ENCODE data around the gene AJAP1.

Gene AJAP1

GRCh38 chr1:4703646-4704045, 49.2 kb downstream of the AJAP1 start:
- no peak for DNase-seq

GRCh38 chr1:4708840-4709507, 54.6 kb downstream of the AJAP1 start:
- no peak for DNase-seq

GRCh38 chr1:4709641-4710040, 55.2 kb downstream of the AJAP1 start:
- no peak for DNase-seq

DNA sequence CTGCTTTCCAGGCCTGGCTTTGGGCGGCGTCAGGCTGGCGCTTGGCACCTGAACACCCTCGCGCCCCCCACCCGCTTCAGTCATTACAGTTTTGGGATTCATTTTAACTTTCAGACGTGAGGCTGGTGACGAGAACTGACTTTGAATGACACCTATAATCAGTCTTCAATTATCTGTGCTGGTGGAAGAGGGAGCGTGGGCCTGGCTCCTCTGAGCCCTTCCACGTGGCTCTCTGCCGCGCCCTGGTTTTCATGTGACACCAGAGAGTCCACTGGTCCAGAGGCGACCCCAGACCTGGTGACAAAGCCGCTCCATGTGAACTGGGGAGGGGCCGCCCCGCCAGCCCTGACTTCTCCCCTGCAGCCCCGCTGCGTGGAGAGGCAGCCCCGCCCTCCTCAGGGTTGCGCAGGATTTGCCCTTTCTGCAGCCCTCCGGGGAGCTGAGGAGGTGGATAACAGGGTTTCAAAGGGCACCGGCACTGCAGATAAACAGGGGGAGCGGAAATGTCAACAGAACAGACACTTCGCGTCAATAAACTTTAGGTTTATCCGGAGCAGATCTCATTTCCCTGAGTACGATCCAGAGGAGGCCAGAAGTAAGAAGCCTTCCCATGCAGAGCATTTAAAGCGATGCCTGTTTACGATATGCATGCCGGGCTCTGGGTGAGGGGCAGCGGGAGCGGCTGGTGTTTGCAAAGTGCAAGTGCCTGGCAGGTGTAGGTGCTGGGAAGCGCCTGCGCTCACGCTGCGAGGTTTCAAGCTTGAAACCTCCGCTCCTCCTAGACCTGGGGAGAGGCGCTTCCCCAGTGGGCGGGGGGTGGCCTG, 56.4 kb downstream of the AJAP1 start:
- no peak for DNase-seq

GRCh38 chr1:4711416-4712275, 57.2 kb downstream of the AJAP1 start:
- no peak for DNase-seq

DNA sequence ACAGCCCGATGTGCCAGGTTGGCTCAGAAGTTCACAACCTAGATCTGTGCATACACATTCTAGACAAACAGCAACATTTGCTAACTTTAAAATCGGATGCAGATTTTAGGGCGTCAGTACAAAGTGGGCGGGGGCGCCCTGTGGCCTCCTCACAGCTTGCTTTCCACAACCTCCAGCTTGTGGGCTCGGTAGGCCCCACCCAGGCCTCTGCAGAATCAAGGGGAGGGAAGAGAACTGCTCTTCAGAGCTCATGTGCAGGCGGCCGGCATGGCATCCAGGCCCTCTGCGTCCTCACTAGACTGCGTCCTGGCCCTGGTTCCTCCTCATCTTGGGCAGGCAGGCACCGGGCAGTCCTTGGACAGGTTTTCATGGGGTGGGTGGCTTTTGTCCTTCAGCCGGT, 59.3 kb downstream of the AJAP1 start:
- DNase-seq = no peak

- no peak for DNase-seq
These were observed 62.0 kb downstream of the AJAP1 start for GRCh38 chr1:4716406-4716805.

DNA sequence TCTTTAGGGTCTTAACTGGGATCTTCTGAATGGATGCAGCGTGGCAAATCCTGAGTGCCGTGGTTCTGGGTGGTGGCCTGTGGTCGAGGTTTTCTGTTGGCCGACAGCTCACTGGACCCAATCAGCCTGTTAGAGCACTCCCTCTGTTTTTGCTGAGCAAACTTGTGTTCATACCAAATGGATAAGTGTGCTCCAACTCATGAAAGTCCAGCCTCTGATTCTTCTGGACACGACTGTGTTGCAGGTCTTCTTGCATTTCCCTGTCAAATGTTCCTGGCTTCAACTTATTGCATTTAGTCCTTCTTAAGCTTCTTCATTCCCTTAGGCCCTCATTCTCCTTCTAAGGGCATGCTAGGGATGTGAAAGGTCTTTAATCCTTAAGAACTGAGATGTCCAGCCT, 63.7 kb downstream of the AJAP1 start:
- DNase-seq = no peak

DNA sequence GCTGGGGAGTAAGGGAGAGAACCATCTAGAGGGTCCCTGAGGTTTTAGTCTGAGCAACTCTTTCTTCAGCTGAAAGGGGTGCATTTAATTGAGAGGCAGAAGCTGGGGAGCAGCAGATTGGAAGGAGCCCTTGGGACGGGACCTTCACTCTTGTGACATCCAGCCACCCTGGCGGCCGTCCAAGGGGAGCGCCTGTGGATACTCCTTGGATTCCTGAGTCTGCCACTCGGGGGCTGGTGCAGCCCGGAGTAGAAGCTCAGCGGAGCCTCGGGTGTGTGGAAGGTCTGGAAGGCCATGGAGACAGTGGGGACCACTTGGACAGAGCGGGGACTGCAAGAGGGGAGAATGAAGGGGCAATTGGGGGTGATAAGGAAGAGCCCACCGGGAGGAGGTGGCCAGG, 68.7 kb downstream of the AJAP1 start:
- no peak for DNase-seq

GRCh38 chr1:4724001-4724400, 69.6 kb downstream of the AJAP1 start:
- DNase-seq = no peak

DNA sequence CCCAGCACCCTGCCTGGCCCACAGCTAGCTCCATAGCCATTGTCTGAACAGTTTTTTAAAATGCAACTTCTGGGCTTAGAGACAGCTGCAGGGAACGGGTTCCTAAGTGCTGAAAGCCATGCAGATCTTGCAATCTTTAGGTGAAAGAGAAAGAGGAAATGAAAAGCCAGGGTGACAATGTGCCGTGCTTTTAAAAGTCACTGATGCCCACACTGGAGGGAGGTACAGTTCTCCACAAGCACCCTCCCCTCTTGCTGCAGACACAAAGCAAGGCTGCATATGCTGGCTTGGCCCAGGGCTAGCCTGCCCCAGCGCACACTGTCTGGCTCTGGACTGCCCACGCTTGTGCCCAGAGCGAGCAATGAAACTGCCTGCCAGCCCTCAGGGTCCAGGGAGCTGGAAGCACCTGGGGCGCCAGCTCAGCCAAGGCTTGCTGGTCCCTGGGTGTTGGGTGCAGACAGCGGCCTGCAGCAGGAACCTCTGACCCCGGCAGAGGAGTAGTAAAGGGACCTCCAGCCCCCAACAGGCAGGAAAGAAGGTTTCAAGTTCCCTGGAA, 70.4 kb downstream of the AJAP1 start:
- DNase-seq = no peak

- no peak for DNase-seq
These were observed 71.0 kb downstream of the AJAP1 start for GRCh38 chr1:4725416-4725815.

GRCh38 chr1:4726620-4727341, 72.4 kb downstream of the AJAP1 start:
- no peak for DNase-seq

DNA sequence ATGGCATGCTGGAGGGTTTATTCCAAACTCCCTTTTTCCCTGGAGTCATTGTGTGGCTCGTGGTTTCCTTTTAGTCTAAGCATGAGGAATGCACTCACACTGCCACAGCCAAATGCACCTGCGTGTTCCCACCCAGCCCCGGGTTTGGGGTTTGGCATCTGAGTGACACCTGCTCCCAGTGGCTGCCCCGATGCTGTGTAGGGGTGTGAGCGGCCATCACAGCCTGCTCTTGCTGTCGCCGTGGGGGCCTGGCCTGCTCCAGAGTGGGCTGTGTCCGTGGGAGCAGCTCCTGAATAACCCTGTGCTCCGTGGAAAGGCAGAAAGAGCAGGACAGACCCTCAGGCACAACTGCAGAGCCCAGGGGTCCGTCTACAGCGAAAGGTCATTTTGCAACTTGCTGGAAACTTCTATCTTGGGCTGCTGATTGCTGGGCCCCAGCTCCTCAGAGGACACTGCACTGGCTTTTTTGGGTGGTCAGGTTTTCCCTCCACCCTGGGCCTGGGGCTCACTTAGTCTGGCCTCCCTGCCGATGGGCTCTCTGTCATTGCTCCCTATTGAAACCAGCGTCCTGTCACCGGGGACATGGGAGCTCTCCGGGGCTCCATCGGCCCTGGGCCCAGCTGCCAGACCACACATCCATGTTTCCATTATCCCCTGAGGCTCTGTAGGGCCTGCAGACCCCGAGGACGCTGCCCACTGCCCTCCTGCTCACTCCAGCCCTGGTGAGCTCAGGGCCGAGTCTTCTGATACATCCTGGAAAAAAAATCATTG, 74.1 kb downstream of the AJAP1 start:
- DNase-seq = no peak

DNA sequence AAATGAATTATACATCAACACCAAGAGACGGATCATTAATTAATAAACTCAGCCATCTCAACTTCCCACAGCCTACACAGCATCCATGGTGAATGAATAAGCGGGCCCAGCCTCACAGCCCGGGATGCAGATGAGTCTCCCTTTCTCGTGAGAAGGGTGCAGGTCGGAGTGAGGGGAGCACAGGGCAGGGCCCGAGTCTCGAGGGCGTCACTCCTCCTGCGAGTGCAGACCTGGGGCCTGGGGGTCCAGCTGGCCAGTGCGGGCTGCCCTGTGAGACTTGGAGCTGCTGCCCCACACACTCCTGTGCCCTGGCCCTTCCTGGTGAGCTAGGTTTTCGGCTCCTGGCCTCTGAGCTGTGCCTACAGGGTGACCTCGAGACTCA, 74.7 kb downstream of the AJAP1 start:
- DNase-seq = no peak

DNA sequence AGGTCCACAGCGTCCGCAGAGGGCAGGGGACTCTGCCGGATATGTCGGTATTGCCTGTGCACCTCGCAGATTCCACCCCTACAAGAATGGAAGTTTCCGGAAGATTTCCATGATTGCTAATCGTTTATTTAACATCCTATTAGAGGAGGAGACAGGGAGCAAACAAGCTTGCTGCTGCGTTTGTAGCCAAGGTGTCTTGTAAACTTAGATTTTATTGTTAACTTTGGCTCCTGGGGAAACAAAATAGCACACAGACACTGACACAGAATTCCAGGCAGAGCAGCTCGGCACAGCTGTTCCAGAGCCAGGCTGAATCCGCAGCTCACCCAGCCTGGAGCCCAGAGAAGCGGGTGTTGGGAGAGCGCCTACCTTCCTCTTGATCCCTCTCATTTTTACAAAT, 75.7 kb downstream of the AJAP1 start:
- DNase-seq = no peak

- no peak for DNase-seq
These were observed 79.2 kb downstream of the AJAP1 start for GRCh38 chr1:4733446-4734177.

DNA sequence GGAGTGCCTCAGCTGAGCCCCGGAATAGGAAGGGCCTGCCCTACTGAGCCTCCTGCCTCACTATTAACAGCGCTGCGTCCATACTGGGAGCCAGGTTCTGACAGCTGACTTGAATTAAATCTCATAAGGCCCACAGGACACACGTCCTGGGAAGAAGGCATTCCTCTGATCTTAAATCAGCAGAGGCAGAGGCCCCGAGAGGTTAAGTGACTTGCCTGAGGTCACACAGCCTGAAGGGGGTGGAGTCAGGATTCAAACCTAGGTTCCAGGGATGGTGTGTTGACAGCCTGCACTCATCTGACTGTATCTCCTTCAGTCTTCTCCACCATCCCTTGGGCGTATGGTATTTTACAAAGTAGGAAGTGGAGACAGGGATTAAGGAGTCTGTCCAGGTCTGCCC, 79.8 kb downstream of the AJAP1 start:
- DNase-seq = no peak

GRCh38 chr1:4734791-4735190, 80.4 kb downstream of the AJAP1 start:
- no peak for DNase-seq

DNA sequence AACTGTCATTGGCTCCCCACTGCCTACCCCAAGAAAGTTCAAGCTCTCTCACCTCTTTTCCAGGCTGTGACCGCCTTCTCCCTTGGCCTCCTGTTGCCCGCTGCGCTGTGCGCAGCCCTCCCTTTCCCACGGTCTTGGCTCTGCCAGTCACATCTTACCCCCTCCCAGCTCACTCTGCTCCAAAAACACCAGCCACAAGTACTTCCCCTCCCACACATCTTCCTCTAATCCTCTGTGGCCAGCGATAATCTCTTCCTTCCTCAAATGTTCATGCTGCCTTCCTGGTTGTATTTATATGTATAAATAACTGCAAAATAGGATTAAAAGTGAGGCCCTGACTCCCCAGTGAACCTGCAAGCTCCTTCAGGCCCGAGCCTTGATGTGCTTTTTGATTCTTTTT, 81.8 kb downstream of the AJAP1 start:
- DNase-seq = no peak

DNA sequence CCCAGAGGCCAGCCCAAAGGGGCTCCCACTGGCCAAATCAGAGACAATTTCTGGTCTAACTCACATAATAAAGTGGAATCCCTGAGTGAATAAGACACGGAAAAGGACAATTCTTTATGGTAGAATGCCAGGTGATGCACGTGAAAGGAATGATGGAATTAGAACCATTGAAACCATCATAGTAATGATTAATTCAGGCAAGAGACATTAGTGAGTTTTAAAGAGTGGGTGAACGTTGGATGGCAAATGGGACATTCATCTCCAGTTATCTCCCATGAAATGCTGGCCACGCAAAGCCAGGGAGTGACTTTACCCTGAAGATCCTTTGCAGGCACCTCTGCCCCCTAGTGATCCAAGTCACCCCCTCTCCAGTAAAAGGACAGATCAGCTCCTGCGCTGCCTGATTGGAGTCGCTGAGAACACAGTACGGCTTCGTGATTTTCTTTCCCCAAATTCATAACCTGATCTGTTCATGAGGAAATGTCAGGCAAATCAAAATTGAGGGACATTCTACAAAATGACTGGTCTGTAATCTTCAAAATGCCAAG, 87.5 kb downstream of the AJAP1 start:
- no peak for DNase-seq
